Ishikawa (cell line): Measurements from ENCODE around the gene IL1A.
A peak's percentile ranks its signal among the peaks of the same experiment; 100 is the strongest.

Experiments
- CEBPB ChIP-seq: IDR thresholded peaks from 2 replicates; pipeline ENCODE4 v1.6.1; 2012
- CREB1 ChIP-seq: IDR thresholded peaks from 2 replicates; pipeline ENCODE4 v1.6.1; 2012; ENCODE audit warnings: low read depth
- EGR1 ChIP-seq: IDR thresholded peaks from 2 replicates; pipeline ENCODE4 v1.6.1; 2012
- EP300 ChIP-seq: IDR thresholded peaks from 2 replicates; pipeline ENCODE4 v1.6.1; 2012; ENCODE audit warnings: borderline replicate concordance
- FOXM1 ChIP-seq: IDR thresholded peaks from 2 replicates; pipeline ENCODE4 v1.6.1; 2012; ENCODE audit warnings: low read depth, borderline replicate concordance
- NFIC ChIP-seq: IDR thresholded peaks from 2 replicates; pipeline ENCODE4 v1.6.1; 2012
- RAD21 ChIP-seq: IDR thresholded peaks from 2 replicates; pipeline ENCODE4 v1.6.1; 2012; ENCODE audit warnings: low read depth
- TAF1 ChIP-seq: IDR thresholded peaks from 2 replicates; pipeline ENCODE4 v1.6.1; 2012; ENCODE audit warnings: low read depth, mild to moderate bottlenecking
- TCF12 ChIP-seq: IDR thresholded peaks from 2 replicates; pipeline ENCODE4 v1.6.1; 2012; ENCODE audit warnings: low read depth
- TEAD4 ChIP-seq: IDR thresholded peaks from 2 replicates; pipeline ENCODE4 v1.6.1; 2012
- YY1 ChIP-seq: IDR thresholded peaks from 2 replicates; pipeline ENCODE4 v1.6.1; 2012; ENCODE audit warnings: low read depth
- ZBTB7A ChIP-seq: IDR thresholded peaks from 2 replicates; pipeline ENCODE4 v1.6.1; 2012; ENCODE audit warnings: low read depth
- TF ChIP-seq, protein P1 (sequence below): IDR thresholded peaks from 2 replicates; pipeline ENCODE4 v1.6.1; 2012
- TF ChIP-seq, protein P2 (sequence below): IDR thresholded peaks from 2 replicates; pipeline ENCODE4 v1.6.1; 2012
- TF ChIP-seq, protein P3 (sequence below): IDR thresholded peaks from 2 replicates; pipeline ENCODE4 v1.6.1; 2012; ENCODE audit warnings: low read depth, mild to moderate bottlenecking

Gene IL1A

DNA sequence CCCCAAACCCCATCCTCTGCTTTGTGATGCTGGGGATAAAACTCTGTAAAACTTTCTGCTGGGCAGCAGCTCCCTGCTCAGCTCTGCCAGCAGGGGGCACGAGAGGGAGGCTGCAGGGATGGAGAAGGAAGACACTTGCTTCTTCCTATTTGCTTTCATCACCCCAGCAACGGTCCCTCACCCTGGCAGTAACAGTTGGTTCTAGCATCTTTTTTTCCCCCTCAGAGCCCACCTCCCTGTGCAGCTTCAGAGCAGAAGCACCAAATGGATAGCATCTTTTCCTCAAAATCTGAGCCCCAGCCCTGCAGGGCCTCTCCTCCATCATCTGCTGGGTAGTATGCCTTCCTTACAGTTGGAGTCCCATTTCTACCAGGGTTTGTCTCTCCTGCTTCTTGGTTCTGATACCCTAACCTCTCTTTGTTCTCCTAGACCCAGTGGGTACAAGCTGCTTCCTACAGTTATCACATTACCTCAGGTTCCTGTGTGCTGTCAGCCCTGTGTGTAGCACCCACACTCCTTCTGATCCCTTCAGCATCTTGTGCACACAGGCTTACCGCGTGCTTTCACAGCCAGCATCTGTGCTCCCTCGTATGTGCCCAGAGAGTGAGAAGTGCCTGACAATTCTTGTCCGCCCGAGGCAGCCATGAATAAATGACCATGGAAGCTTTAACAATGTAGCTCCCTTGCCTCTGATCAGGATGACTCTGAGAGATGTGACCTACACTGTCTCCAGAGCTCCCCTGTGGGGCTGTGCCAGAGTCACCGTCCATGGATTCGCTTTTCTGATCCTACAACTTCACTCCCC is 34.3 kb downstream of the IL1A start:
- TF ChIP-seq, protein P1, sequence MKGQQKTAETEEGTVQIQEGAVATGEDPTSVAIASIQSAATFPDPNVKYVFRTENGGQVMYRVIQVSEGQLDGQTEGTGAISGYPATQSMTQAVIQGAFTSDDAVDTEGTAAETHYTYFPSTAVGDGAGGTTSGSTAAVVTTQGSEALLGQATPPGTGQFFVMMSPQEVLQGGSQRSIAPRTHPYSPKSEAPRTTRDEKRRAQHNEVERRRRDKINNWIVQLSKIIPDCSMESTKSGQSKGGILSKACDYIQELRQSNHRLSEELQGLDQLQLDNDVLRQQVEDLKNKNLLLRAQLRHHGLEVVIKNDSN, result no peak
- peak; percentile 80 for TF ChIP-seq RAD21
- no peak for TF ChIP-seq ZBTB7A

DNA sequence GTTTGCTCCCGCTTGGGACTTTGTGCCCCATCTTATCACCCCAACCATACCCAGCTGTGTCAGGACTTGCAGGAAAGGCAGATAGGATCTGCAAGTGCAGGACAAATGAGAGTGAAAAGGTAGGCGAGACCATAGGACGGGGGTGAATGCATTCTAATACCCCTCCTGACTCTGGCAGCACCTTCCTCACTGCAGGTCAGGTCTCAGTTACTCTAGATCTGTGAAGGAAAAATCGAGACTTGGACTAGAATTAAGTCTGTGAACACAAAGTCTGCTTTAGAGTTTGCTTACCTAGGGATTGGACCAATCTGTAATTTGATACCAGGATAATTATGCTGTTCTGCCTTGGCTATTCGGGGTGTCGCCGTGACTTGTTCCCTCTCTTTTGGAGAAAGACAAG is 43.8 kb downstream of the IL1A start:
- no peak for TF ChIP-seq RAD21
- TF ChIP-seq ZBTB7A, result no peak
- TF ChIP-seq FOXM1, result no peak
- TF ChIP-seq YY1, result no peak
- TF ChIP-seq TEAD4, result no peak
- TF ChIP-seq EP300, result no peak
- no peak for TF ChIP-seq NFIC
- TF ChIP-seq, protein P2, sequence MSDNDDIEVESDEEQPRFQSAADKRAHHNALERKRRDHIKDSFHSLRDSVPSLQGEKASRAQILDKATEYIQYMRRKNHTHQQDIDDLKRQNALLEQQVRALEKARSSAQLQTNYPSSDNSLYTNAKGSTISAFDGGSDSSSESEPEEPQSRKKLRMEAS, result no peak
- TF ChIP-seq TAF1, result no peak
- TF ChIP-seq CEBPB, result no peak
- TF ChIP-seq, protein P3, sequence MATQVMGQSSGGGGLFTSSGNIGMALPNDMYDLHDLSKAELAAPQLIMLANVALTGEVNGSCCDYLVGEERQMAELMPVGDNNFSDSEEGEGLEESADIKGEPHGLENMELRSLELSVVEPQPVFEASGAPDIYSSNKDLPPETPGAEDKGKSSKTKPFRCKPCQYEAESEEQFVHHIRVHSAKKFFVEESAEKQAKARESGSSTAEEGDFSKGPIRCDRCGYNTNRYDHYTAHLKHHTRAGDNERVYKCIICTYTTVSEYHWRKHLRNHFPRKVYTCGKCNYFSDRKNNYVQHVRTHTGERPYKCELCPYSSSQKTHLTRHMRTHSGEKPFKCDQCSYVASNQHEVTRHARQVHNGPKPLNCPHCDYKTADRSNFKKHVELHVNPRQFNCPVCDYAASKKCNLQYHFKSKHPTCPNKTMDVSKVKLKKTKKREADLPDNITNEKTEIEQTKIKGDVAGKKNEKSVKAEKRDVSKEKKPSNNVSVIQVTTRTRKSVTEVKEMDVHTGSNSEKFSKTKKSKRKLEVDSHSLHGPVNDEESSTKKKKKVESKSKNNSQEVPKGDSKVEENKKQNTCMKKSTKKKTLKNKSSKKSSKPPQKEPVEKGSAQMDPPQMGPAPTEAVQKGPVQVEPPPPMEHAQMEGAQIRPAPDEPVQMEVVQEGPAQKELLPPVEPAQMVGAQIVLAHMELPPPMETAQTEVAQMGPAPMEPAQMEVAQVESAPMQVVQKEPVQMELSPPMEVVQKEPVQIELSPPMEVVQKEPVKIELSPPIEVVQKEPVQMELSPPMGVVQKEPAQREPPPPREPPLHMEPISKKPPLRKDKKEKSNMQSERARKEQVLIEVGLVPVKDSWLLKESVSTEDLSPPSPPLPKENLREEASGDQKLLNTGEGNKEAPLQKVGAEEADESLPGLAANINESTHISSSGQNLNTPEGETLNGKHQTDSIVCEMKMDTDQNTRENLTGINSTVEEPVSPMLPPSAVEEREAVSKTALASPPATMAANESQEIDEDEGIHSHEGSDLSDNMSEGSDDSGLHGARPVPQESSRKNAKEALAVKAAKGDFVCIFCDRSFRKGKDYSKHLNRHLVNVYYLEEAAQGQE, result no peak
- no peak for TF ChIP-seq CREB1
- TF ChIP-seq TCF12, result no peak
- no peak for TF ChIP-seq EGR1
- TF ChIP-seq, protein P1, result no peak

DNA sequence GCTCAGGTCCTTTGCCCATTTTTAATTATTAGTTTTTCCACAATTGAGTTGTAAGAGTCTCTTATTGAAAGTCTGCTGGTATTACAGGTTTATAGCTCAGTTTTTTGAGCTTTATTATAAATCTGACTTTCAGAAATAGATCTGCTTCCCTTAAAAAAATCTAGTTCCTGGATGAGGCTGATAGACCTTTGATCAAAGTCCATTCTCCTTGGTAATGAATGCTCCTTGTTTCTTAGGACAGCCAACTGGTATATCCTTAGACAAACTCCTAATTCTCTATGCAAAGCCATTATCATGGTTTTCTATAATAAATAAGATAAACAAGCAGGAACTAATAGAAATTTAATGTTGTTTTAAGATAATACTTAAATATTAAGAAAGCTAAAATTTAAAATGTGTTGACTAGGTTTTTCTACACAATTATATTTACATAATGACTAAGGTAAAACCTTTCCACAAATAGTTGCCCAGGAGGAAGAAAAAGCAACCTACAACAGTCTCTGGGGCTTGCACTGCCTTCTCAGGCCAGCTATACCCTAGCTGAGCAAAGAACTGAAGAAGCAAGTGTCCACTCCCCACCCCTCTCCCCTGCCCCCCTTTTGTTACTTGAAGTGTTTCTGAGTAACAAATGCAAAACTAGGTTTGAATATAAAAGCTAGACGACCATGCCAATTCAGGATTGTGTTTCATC is 46.6 kb downstream of the IL1A start:
- no peak for TF ChIP-seq FOXM1
- TF ChIP-seq, protein P2, result no peak

DNA sequence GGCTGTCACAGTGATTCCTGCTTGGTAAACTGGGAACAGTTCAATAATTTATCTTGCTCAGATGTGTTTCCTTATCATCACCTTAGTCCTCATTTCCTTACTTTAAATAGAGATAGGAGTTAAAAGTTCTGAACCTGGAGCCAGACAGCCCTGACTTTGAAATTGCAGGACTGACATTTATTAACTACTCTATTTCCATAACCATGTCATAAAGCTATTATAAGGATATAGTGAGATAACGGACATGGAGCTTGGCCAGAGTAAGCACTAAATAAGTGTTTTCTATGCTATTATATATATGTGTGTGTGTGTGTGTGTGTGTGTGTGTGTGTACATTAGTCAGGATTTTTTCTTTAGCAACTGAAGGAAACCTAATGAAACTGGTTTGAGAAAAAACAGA is 50.4 kb downstream of the IL1A start:
- TF ChIP-seq TCF12, result no peak
- TF ChIP-seq TAF1, result no peak
- TF ChIP-seq YY1, result no peak
- TF ChIP-seq ZBTB7A, result no peak
- no peak for TF ChIP-seq RAD21
- no peak for TF ChIP-seq FOXM1

DNA sequence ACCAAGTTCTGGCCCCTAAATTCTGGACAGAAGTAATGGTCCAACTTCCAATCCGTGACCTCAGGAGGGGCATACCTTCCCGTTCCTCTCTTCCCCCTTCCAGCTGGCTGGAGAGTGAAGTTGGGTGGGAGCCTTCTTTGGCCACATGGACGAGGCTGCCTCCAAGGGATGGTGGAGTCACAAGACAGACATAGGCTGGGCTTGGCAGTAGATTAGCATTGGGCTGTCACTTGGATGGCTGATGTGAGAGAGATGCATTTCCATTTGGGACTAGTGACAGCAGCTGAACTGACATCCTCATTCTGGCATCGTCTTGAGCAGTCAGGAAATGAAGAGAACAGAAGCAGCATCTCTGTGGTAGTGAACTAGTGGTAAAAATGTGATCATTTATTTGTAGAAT is 50.8 kb downstream of the IL1A start:
- TF ChIP-seq CREB1, result no peak
- no peak for TF ChIP-seq TCF12
- no peak for TF ChIP-seq EP300
- no peak for TF ChIP-seq CEBPB
- TF ChIP-seq, protein P2, result no peak
- no peak for TF ChIP-seq FOXM1
- TF ChIP-seq, protein P1, result no peak
- TF ChIP-seq TEAD4, result no peak
- TF ChIP-seq TAF1, result no peak
- no peak for TF ChIP-seq ZBTB7A
- TF ChIP-seq NFIC, result no peak
- no peak for TF ChIP-seq YY1
- no peak for TF ChIP-seq RAD21

DNA sequence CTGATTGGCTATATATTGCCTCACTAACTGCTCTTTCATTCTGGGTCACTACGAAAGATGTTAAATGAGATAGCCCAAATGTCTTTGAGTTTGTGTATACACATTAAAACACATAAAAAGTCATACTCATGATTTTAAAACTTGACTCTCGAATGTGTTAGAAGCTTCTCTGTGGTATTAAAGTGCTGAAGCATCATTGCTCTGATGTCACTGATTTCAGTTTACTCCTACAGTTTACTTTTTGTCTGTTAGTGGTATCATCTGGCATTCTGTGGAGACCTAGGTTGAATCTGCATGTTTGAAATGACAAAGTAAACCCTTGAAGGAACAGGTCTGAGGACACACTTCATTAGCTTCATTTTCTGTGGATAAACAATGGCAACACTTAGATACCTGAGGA is 52.8 kb downstream of the IL1A start:
- TF ChIP-seq TAF1, result no peak
- TF ChIP-seq RAD21, result no peak
- TF ChIP-seq EGR1, result no peak
- no peak for TF ChIP-seq EP300
- TF ChIP-seq ZBTB7A, result no peak
- TF ChIP-seq, protein P2, result no peak
- no peak for TF ChIP-seq TCF12
- no peak for TF ChIP-seq TEAD4
- TF ChIP-seq CEBPB, result no peak
- TF ChIP-seq CREB1, result no peak
- TF ChIP-seq, protein P3, result no peak
- TF ChIP-seq, protein P1, result no peak
- no peak for TF ChIP-seq NFIC
- TF ChIP-seq FOXM1, result no peak
- no peak for TF ChIP-seq YY1
